ENCODE measurements around the gene CDKN1C.

DNA sequence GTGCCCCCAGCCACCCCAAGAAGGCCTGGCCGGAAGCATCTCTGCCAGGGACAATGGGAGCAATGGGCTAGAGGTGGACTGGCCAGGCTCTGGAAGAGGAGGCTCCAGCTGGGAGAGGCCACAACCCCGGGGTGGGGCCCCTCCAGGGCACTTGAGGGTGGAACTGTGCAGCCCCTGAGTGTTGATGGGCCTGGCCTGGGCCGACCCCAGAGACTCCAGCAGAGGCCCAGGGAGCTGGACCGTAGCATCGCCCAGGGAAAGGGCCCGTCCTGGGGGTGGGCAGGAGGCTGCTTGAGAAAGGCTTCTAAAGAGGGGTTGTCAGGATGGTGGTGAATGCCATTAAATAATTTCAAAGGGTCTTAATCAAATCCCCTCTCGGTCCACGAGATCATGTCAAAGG, 30.4 kb downstream of the CDKN1C start:
- TF ChIP-seq POLR2AphosphoS5 (IDR thresholded peaks at IDR 0.05): no peak
- no peak for TF ChIP-seq CTCF (IDR thresholded peaks at IDR 0.05)
- no peak for TF ChIP-seq POLR2A (IDR thresholded peaks at IDR 0.05)
- TF ChIP-seq EP300 (IDR thresholded peaks at IDR 0.05): no peak
